Kidney (tissue), 14 donors: ENCODE data around the gene USH1G. TPM values are rescaled to one million over a fixed set of nuclear protein-coding genes. Genes with fewer than 3 reads are reported as not detected.

Experiments
- DNase-seq, 5 donors: peaks; one replicate each; pipeline ENCODE4 v3.0.0-alpha.2; 2013 to 2020
- FAIRE-seq: peaks from 2 replicates; lab custom pipeline; 2012; peaks lifted over from hg19 to GRCh38; lab: Jason Lieb, UNC
- H3K27ac ChIP-seq, 2 donors: one replicate each; pipeline ENCODE4 v1.7.0; 2013; ENCODE audit warnings: low read depth in 2 of 2, low read length in 2 of 2, inconsistent platforms in 1 of 2
- H3K27me3 ChIP-seq: one replicate; pipeline ENCODE4 v1.7.1; 2013; ENCODE audit warnings: low read length, inconsistent platforms; ENCODE audit not compliant: control insufficient read depth, insufficient read depth
- H3K36me3 ChIP-seq, 3 donors: one replicate each; pipeline versions ENCODE4 v1.7.0 to v1.7.1; 2013; ENCODE audit warnings: low read length in 3 of 3, control low read depth in 1 of 3, inconsistent platforms in 1 of 3; ENCODE audit not compliant: insufficient read depth in 3 of 3, control insufficient read depth in 2 of 3
- H3K4me1 ChIP-seq, 3 donors: one replicate each; pipeline versions ENCODE4 v1.7.0 to v1.7.1; 2013; ENCODE audit warnings: low read length in 3 of 3, inconsistent platforms in 1 of 3, low read depth in 1 of 3; ENCODE audit not compliant: control insufficient read depth in 2 of 3, insufficient read depth in 2 of 3
- H3K4me3 ChIP-seq, 3 donors: one replicate each; pipeline versions ENCODE4 v1.7.0 to v1.8.1; 2013; ENCODE audit warnings: low read length in 3 of 3, control low read depth in 1 of 3, inconsistent platforms in 1 of 3
- H3K9ac ChIP-seq, 3 donors: one replicate each; pipeline versions ENCODE4 v1.7.0 to v1.7.1; 2013; ENCODE audit warnings: low read length in 3 of 3, control low read depth in 1 of 3, inconsistent platforms in 1 of 3
- H3K9me3 ChIP-seq, 3 donors: one replicate each; pipeline versions ENCODE4 v1.7.0 to v1.7.1; 2013; ENCODE audit warnings: low read length in 3 of 3, control low read depth in 1 of 3, inconsistent platforms in 1 of 3; ENCODE audit not compliant: control insufficient read depth in 2 of 3, insufficient read depth in 1 of 3
- CTCF ChIP-seq: IDR thresholded peaks from 3 replicates; pipeline ENCODE4 v1.5.1; 2012; ENCODE audit warnings: mild to moderate bottlenecking, moderate library complexity, borderline replicate concordance; ENCODE audit not compliant: insufficient read depth; ENCODE audit errors: extremely low read depth
- intact Hi-C: fragments of 100-400 bp; cut with DNase I; formaldehyde crosslinking; loops from one replicate; pipeline ENCODE4 v1.11.1; 2022
- polyA plus RNA-seq: library from polyadenylated mRNA; stranded (reverse); fragments of 350-450 nt; fragmentation: Illumina TruSeq; extraction: RNeasy Lipid Tissue Mini Kit (QIAGEN cat#74804); gene quantifications from one replicate; pipeline ENCODE4 v1.2.3, GENCODE V29; 2014; ENCODE audit warnings: low read depth, low replicate concordance; ENCODE audit not compliant: insufficient read depth
- total RNA-seq: library from RNA; stranded (reverse); fragmentation: NEBNext Ultra II Directional; extraction: Animal tissue kit (Norgen Biotek cat#: 25700); gene quantifications from one replicate; pipeline ENCODE4 v1.2.1, GENCODE V29; 2021
- donor health status: control.
- donor health status: control.
- donor health status: control.
- donor health status: control.
- donor health status: control.
- donor health status: DM: yes; HTN: yes; CAD: no.
- donor health status: Normal renal cell carcinoma (clear cell type).

The USH1G gene
- total and polyA plus RNA-seq, 2 donors from 2014 or later = 0.17 to 0.22 TPM

- Histone ChIP-seq H3K27ac (no peak overlapping the region), H3K9me3 (no peaks in the 10 kb centered on the region), H3K27me3 (peaks cover under 1% of the 10 kb centered on the region), H3K9ac (no peak overlapping the region), H3K4me1 (no peaks in the 10 kb centered on the region), H3K4me3 (no peak overlapping the region), H3K36me3 (no peaks in the 10 kb centered on the region)
- FAIRE-seq (no peak), DNase-seq (no peak)
- no peak for TF ChIP-seq CTCF
- intact Hi-C loops = no loop called here
These were observed 21.5 kb downstream of the USH1G start for GRCh38 chr17:74901353-74902135.

GRCh38 chr17:74900208-74900607 lies 22.8 kb downstream of the USH1G start:
- Histone ChIP-seq H3K9me3 (no peaks in the 10 kb centered on the region), H3K9ac (no peak overlapping the region), H3K27me3 (peaks cover 2% of the 10 kb centered on the region), H3K27ac (no peak overlapping the region), H3K4me3 (no peak overlapping the region), H3K4me1 (no peaks in the 10 kb centered on the region), H3K36me3 (no peaks in the 10 kb centered on the region)
- intact Hi-C loops = no loop called here
- TF ChIP-seq CTCF = no peak
- no peak for DNase-seq
- no peak for FAIRE-seq

GRCh38 chr17:74898376-74898946 lies 24.6 kb downstream of the USH1G start:
- intact Hi-C loops = no loop called here
- Histone ChIP-seq H3K9me3 (no peaks in the 10 kb centered on the region), H3K27ac (no peak overlapping the region), H3K27me3 (peaks cover 9% of the 10 kb centered on the region), H3K4me3 (no peak overlapping the region), H3K36me3 (no peaks in the 10 kb centered on the region), H3K4me1 (no peaks in the 10 kb centered on the region), H3K9ac (no peak overlapping the region)
- FAIRE-seq (no peak), DNase-seq (no peak)
- TF ChIP-seq CTCF = no peak
